SK-N-SH (cell line): ENCODE data around the gene SESN2. TPM values are rescaled to one million over a fixed set of nuclear protein-coding genes. Genes with fewer than 3 reads are reported as not detected.

Experiments
- CTCF ChIA-PET: fragments of 300-600, 350-600 bp; formaldehyde crosslinking; extraction: SDS; loops from one replicate; lab custom pipeline; 2021; lab: Yijun Ruan, JAX
- POLR2A ChIA-PET: fragments of 350-600 bp; sonication (Branson Sonifier 250); formaldehyde crosslinking; extraction: SDS; loops from one replicate; lab custom pipeline; 2020; ENCODE audit warnings: antibody characterized with exemption, inconsistent platforms; lab: Yijun Ruan, JAX
- DNase-seq: peaks from one replicate; pipeline ENCODE4 v3.0.0; 2012
- H2AFZ ChIP-seq: fragments of 200-600 bp; sonication (generic); 2 replicates; pipeline ENCODE4 v1.8.1; 2016; ENCODE audit warnings: antibody characterized with exemption, mild to moderate bottlenecking, low read depth
- H3F3A ChIP-seq: fragments of 200-600 bp; sonication (generic); replicated peaks from 2 replicates; pipeline ENCODE3; 2016; ENCODE audit warnings: antibody characterized with exemption, mild to moderate bottlenecking; ENCODE audit not compliant: insufficient read depth
- H3K27ac ChIP-seq, 2 experiments: fragments of 200-500 bp in 1 of 2; fragments of 200-600 bp in 1 of 2; sonication (Bioruptor generic) in 1 of 2; sonication (generic), shearing (Covaris generic) in 1 of 2; 2 replicates each; pipeline versions ENCODE4 v1.5.1 to v1.6.1; 2014 to 2016; ENCODE audit warnings: low read depth in 2 of 2, inconsistent platforms in 1 of 2, low read length in 1 of 2, mild to moderate bottlenecking in 1 of 2, mixed read lengths in 1 of 2
- H3K27me3 ChIP-seq: fragments of 200-600 bp; sonication (generic), shearing (Covaris generic); 2 replicates; pipeline ENCODE4 v1.6.1; 2016; ENCODE audit warnings: mixed run types; ENCODE audit not compliant: insufficient read depth
- H3K36me3 ChIP-seq, 2 experiments: fragments of 200-500 bp in 1 of 2; fragments of 200-600 bp in 1 of 2; sonication (Bioruptor generic) in 1 of 2; sonication (generic) in 1 of 2; replicated peaks in 1 of 2; 2 replicates each; pipeline versions ENCODE3 to v1.5.1; 2014 to 2016; ENCODE audit warnings: low read length in 1 of 2, mild to moderate bottlenecking in 1 of 2; ENCODE audit not compliant: insufficient read depth in 2 of 2, control insufficient read depth in 1 of 2
- H3K4me1 ChIP-seq, 2 experiments: fragments of 200-500 bp in 1 of 2; fragments of 200-600 bp in 1 of 2; sonication (Bioruptor generic) in 1 of 2; sonication (generic), shearing (Covaris generic) in 1 of 2; 2 replicates each; pipeline versions ENCODE4 v1.5.1 to v1.6.1; 2014 to 2016; ENCODE audit warnings: low read depth in 1 of 2, low read length in 1 of 2, mixed run types in 1 of 2; ENCODE audit not compliant: insufficient read depth in 2 of 2, control insufficient read depth in 1 of 2
- H3K4me2 ChIP-seq: fragments of 200-600 bp; sonication (generic), shearing (Covaris generic); 2 replicates; pipeline ENCODE4 v1.6.1; 2017; ENCODE audit warnings: mixed run types
- H3K4me3 ChIP-seq, 2 experiments: fragments of 200-500 bp in 1 of 2; fragments of 200-600 bp in 1 of 2; sonication (Bioruptor generic) in 1 of 2; sonication (generic), shearing (Covaris generic) in 1 of 2; 2 replicates each; pipeline versions ENCODE4 v1.5.1 to v1.8.1; 2014 to 2016; ENCODE audit warnings: low read depth in 2 of 2, inconsistent platforms in 1 of 2, low read length in 1 of 2, mild to moderate bottlenecking in 1 of 2, mixed read lengths in 1 of 2, moderate library complexity in 1 of 2
- H3K79me2 ChIP-seq: fragments of 200-600 bp; sonication (generic); 2 replicates; pipeline ENCODE4 v1.8.1; 2017; ENCODE audit warnings: mild to moderate bottlenecking; ENCODE audit not compliant: insufficient read depth
- H3K9ac ChIP-seq: fragments of 200-600 bp; sonication (generic); 2 replicates; pipeline ENCODE4 v1.6.1; 2017; ENCODE audit warnings: mixed run types
- H3K9me2 ChIP-seq: fragments of 200-600 bp; sonication (generic); 2 replicates; pipeline ENCODE4 v1.6.1; 2017; ENCODE audit warnings: mixed run types
- H3K9me3 ChIP-seq: fragments of 200-600 bp; sonication (generic); 2 replicates; pipeline ENCODE4 v1.6.1; 2017; ENCODE audit warnings: mixed run types, mild to moderate bottlenecking, moderate library complexity
- H4K20me1 ChIP-seq: fragments of 200-600 bp; sonication (generic); 2 replicates; pipeline ENCODE4 v1.6.1; 2017; ENCODE audit warnings: mild to moderate bottlenecking, mixed run types; ENCODE audit not compliant: insufficient read depth
- CHD2 ChIP-seq: fragments of 150-350 bp; IDR thresholded peaks from 2 replicates; pipeline ENCODE4 v1.6.1; 2018; ENCODE audit warnings: low read length; ENCODE audit not compliant: partially characterized antibody
- EZH2phosphoT487 ChIP-seq: fragments of 200-600 bp; sonication (generic); IDR thresholded peaks from 2 replicates; pipeline ENCODE4 v1.6.1; 2017; ENCODE audit warnings: low read depth, mixed run types, mild to moderate bottlenecking, antibody characterized with exemption, moderate library complexity, borderline replicate concordance
- FOSL2 ChIP-seq: IDR thresholded peaks from 2 replicates; pipeline ENCODE4 v1.4.0; 2012; ENCODE audit warnings: low read depth, mild to moderate bottlenecking, moderate library complexity, borderline replicate concordance
- JUND ChIP-seq: IDR thresholded peaks from 2 replicates; pipeline ENCODE4 v1.4.0; 2012
- MEF2A ChIP-seq: IDR thresholded peaks from 2 replicates; pipeline ENCODE4 v1.4.0; 2012; ENCODE audit warnings: low read depth, borderline replicate concordance
- MXI1 ChIP-seq: IDR thresholded peaks from 2 replicates; pipeline ENCODE4 v1.6.1; 2012; ENCODE audit warnings: mild to moderate bottlenecking, low read depth, low read length, improper control_type of control experiment
- POLR2AphosphoS5 ChIP-seq: IDR thresholded peaks from 2 replicates; pipeline ENCODE4 v1.6.1; 2012; ENCODE audit warnings: low read depth, low read length
- RCOR1 ChIP-seq: fragments of 150-350 bp; IDR thresholded peaks from 2 replicates; pipeline ENCODE4 v1.6.1; 2017; ENCODE audit warnings: antibody characterized with exemption, low read length
- SIN3A ChIP-seq: IDR thresholded peaks from 2 replicates; pipeline ENCODE4 v1.6.1; 2012; ENCODE audit warnings: low read depth, mild to moderate bottlenecking, low read length, moderate library complexity, borderline replicate concordance
- SMC3 ChIP-seq: IDR thresholded peaks from 2 replicates; pipeline ENCODE4 v1.6.1; 2012; ENCODE audit warnings: low read depth, low read length, improper control_type of control experiment
- TAF1 ChIP-seq: IDR thresholded peaks from 2 replicates; pipeline ENCODE4 v1.6.1; 2012; ENCODE audit warnings: low read depth, mild to moderate bottlenecking, low read length, moderate library complexity, borderline replicate concordance
- TEAD4 ChIP-seq: IDR thresholded peaks from 2 replicates; pipeline ENCODE4 v1.4.0; 2012; ENCODE audit warnings: mild to moderate bottlenecking, borderline replicate concordance; ENCODE audit not compliant: insufficient read depth
- YY1 ChIP-seq: IDR thresholded peaks from 2 replicates; pipeline ENCODE4 v1.4.0; 2012; ENCODE audit warnings: low read depth, mild to moderate bottlenecking
- WGBS: methylation state at CpG from one replicate; pipeline ENCODE4 v1.1.6; 2017; ENCODE audit warnings: low lambda C conversion rate; 5-methylcytosine and 5-hydroxymethylcytosine counted together
- polyA plus RNA-seq, 3 experiments: library from polyadenylated mRNA; depleted of rRNA; stranded (reverse); fragments of >200 nt; gene quantifications; 2 replicates each; pipeline ENCODE4 v1.2.3, GENCODE V29; 2012
- TF ChIP-seq, protein P1 (sequence below): IDR thresholded peaks from 2 replicates; pipeline ENCODE4 v1.4.0; 2012; ENCODE audit warnings: low read depth, borderline replicate concordance
- TF ChIP-seq, protein P2 (sequence below): IDR thresholded peaks from 2 replicates; pipeline ENCODE4; 2012
- TF ChIP-seq, protein P3 (sequence below): fragments of 200-600 bp; sonication (generic); IDR thresholded peaks from 2 replicates; pipeline ENCODE4 v1.6.1; 2017; ENCODE audit warnings: antibody characterized with exemption, mild to moderate bottlenecking, moderate library complexity
- TF ChIP-seq, protein P4 (sequence below): IDR thresholded peaks from 2 replicates; pipeline ENCODE4 v1.4.0; 2012; ENCODE audit warnings: low read depth
- TF ChIP-seq, protein P5 (sequence below): fragments of 150-350 bp; IDR thresholded peaks from 2 replicates; pipeline ENCODE4 v1.6.1; 2016; ENCODE audit warnings: mild to moderate bottlenecking, low read depth, low read length

SESN2 gene
- polyA plus RNA-seq, 1 of the 3 experiments (the other 2 are of a cell fraction) = 14.1 TPM

DNA sequence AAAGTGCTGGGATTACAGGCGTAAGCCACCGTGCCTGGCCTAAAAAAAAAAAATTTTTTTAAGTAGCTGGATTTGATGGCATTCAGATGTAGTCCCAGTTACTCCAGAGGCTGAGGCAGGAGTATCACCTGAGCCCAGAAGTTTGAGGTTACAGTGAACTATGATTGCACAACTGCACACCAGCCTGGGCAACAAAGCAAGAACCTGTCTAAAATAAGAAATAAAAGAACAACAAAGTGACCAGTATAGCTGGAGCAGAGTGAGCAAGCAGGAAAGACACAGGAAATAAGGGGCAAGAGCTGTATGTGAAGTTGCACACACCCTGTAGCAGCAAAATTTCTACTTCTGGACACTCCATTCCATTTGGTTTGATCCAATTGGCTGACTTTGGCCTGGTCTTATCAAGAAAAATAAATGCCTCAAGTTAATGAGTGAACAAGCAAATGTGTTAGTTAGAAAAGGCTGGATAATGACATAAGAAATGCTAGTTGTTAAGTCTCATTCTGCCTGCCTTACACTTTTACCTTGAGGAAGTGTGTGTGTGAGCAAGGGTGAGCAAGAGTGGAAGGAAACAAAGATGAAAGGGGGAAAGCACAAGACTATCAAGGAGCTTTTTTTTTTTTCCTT, 15.5 kb upstream of the SESN2 start:
- H2AFZ ChIP-seq = no peak overlapping the region
- TF ChIP-seq SIN3A (no peak), POLR2AphosphoS5 (no peak), TAF1 (no peak), FOSL2 (no peak), YY1 (no peak), MXI1 (no peak), MEF2A (no peak), TEAD4 (no peak), JUND (no peak), CHD2 (no peak), RCOR1 (no peak), SMC3 (no peak), EZH2phosphoT487 (no peak)
- TF ChIP-seq, protein P1, sequence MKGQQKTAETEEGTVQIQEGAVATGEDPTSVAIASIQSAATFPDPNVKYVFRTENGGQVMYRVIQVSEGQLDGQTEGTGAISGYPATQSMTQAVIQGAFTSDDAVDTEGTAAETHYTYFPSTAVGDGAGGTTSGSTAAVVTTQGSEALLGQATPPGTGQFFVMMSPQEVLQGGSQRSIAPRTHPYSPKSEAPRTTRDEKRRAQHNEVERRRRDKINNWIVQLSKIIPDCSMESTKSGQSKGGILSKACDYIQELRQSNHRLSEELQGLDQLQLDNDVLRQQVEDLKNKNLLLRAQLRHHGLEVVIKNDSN = no peak
- TF ChIP-seq, protein P2, sequence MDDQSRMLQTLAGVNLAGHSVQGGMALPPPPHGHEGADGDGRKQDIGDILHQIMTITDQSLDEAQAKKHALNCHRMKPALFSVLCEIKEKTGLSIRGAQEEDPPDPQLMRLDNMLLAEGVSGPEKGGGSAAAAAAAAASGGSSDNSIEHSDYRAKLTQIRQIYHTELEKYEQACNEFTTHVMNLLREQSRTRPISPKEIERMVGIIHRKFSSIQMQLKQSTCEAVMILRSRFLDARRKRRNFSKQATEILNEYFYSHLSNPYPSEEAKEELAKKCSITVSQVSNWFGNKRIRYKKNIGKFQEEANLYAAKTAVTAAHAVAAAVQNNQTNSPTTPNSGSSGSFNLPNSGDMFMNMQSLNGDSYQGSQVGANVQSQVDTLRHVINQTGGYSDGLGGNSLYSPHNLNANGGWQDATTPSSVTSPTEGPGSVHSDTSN = no peak
- TF ChIP-seq, protein P3, sequence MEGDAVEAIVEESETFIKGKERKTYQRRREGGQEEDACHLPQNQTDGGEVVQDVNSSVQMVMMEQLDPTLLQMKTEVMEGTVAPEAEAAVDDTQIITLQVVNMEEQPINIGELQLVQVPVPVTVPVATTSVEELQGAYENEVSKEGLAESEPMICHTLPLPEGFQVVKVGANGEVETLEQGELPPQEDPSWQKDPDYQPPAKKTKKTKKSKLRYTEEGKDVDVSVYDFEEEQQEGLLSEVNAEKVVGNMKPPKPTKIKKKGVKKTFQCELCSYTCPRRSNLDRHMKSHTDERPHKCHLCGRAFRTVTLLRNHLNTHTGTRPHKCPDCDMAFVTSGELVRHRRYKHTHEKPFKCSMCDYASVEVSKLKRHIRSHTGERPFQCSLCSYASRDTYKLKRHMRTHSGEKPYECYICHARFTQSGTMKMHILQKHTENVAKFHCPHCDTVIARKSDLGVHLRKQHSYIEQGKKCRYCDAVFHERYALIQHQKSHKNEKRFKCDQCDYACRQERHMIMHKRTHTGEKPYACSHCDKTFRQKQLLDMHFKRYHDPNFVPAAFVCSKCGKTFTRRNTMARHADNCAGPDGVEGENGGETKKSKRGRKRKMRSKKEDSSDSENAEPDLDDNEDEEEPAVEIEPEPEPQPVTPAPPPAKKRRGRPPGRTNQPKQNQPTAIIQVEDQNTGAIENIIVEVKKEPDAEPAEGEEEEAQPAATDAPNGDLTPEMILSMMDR = no peak
- TF ChIP-seq, protein P4, sequence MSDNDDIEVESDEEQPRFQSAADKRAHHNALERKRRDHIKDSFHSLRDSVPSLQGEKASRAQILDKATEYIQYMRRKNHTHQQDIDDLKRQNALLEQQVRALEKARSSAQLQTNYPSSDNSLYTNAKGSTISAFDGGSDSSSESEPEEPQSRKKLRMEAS = no peak
- TF ChIP-seq, protein P5, sequence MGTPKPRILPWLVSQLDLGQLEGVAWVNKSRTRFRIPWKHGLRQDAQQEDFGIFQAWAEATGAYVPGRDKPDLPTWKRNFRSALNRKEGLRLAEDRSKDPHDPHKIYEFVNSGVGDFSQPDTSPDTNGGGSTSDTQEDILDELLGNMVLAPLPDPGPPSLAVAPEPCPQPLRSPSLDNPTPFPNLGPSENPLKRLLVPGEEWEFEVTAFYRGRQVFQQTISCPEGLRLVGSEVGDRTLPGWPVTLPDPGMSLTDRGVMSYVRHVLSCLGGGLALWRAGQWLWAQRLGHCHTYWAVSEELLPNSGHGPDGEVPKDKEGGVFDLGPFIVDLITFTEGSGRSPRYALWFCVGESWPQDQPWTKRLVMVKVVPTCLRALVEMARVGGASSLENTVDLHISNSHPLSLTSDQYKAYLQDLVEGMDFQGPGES = no peak
- peaks cover 11% of the 10 kb centered on the region in 2 experiments; a peak in 3 of 4 replicates for H3K4me1 ChIP-seq
- no peak overlapping the region for H3K4me2 ChIP-seq
- H3K79me2 ChIP-seq = 0 out of 2 replicates have a peak, but pooled peaks cover 3% of the 10 kb centered on the region
- WGBS = 91% methylated on average over 2 of the region's 2 CpGs
- H3F3A ChIP-seq = peaks cover 22% of the 10 kb centered on the region
- CTCF ChIA-PET = interaction anchor here (1.5 kb wide), 1 partner anchor 116 kb away, joined by 6 read pairs; no protein-coding TSS in a partner anchor
- H3K27me3 ChIP-seq = no peaks in the 10 kb centered on the region
- POLR2A ChIA-PET = interaction anchor here (0.6 to 1.6 kb wide), 2 partner anchors 8 to 88 kb away, joined by 3 to 4 read pairs; partner anchors contain the start of gene ATP5IF1
- no peak overlapping the region for H3K27ac ChIP-seq
- H3K4me3 ChIP-seq = no peak overlapping the region
- no peaks in the 10 kb centered on the region for H3K9me2 ChIP-seq
- no peak overlapping the region for H3K9ac ChIP-seq
- H3K36me3 ChIP-seq = peaks cover 2 to 5% of the 10 kb centered on the region in 2 experiments
- H3K9me3 ChIP-seq = no peaks in the 10 kb centered on the region
- no peaks in the 10 kb centered on the region for H4K20me1 ChIP-seq
- DNase-seq = no peak
